ENCODE results near the gene LDLRAP1.
A peak's percentile ranks its signal among the peaks of the same experiment; 100 is the strongest.

Gene LDLRAP1

DNA sequence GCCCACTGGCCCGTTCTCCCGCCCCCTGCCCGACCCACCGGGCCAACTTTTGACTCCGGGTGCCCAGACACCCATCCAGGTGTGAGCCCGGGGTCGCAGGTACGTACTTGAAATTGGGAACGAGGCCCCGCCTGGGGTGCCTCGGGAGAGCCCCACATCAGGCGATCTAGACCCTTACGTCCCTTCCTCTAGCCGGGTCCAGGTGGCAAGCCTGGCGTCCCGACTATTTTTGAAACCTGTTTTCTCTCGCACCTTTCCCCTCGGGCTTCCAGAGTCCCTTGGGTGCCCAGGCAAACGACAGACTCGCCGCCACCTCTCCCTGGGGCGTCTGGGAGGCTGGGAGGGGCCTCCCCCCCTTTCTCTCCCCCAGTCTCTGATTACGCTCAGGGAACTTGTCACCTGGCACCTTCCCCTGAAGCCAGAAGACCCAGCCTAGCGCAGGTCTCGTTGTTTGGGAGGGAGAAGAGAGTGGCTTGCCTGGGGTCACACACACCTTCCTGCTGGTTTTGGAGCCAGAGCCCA, 898 bp downstream of the LDLRAP1 start:
- DNase-seq, result no peak

GRCh38 chr1:25544819-25545218, 1.4 kb downstream of the LDLRAP1 start:
- no peak for DNase-seq

DNA sequence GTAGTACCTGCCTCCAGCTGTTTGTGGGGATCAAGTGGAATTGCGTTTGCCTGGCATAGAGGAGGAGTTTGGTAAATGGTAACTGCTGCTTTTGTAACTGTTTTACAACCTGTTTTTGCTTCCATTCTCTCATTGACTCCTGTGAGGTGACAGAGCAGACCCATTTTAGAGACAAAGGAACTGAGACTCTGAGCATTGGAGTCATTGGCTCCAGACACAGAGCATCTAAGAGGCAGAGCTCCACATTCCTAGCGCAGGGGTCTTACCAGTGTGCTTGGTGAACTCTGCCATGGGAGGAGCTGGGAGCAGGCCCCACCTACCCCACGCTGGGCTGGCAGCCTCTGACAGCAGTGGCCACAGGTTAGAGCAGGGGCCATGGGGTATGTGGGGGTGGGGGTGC, 2.4 kb downstream of the LDLRAP1 start:
- no peak for DNase-seq

GRCh38 chr1:25546193-25546592, 2.8 kb downstream of the LDLRAP1 start:
- DNase-seq, result no peak

DNA sequence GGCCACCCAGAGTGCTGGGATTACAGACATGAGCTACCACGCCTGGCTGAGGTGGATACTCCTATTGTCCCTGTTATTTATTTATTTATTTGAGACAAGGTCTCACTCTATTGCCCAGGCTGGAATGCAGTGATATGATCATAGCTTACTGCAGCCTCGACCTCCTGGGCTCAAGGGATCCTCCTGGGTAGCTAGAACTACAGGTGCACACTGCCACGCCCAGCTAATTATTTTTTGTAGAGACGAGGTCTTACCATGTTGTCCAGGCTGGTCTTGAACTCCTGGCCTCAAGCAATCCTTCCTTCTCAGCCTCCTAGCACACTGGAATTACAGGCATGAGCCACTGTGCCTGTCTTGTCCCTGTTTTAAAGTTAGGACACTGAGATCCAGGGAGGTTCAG, 5.2 kb downstream of the LDLRAP1 start:
- DNase-seq, result no peak

DNA sequence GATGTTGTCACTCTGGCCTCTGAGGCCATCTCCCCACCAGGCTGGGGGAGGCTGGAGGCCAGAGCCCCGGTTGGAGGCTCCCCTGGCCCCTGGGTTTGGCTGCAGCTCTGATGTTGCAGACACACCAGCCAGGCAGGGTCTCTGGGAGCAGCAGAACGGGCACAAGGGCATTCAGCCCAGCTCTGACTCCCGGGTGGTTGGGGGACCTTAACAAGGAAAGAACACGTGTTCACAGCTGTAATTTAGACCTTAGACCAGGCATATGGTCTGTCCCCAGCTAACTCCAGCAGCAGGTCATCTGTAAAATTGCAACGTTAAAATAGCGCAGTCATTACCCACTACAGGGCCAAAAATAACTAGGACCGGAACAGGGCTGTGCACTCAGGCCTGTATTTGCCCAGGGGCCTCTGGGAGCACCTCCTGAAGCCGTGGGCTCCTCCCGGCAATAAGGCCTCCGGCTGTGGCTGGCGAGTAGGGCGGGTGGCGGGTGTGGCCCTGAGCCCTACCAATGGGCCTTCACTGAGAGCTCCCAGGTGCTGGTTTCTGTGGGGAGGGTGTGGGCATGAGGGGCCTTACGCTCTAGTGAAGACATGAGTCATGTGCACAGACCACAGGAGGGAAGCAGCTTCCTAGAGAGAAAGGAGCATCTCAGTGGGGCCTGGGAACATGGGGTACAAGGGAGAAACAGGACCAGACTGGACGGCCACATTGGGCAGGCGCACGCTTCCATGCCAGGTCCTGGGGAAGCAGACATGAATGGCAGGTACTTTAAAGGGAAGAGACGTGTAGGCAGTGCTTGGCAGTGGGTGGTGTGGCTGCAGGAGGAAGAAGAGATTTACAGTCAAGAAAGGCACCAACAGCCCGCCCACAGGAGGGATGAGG, 6.1 kb downstream of the LDLRAP1 start:
- DNase-seq, result peak; percentile 78

DNA sequence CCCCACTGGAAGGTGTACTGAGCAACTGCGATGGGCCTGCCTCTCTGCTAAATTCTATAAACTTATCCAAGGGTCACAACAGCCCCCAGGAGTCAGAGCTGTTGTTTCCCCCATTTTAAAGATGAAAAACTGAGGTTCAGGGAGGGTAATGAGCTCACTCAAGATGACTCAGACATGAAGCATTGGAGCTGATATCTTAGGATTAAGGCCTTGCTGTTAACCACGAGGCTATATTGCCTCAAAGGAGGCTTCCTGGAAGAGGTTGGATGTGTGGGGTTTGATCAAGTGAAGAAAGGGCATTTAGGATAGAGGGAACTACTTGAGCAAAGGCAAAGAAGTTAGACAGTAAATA, 6.7 kb downstream of the LDLRAP1 start:
- DNase-seq, result no peak

GRCh38 chr1:25550683-25551310, 7.4 kb downstream of the LDLRAP1 start:
- no peak for DNase-seq

GRCh38 chr1:25553749-25554429, 10.5 kb downstream of the LDLRAP1 start:
- DNase-seq, result no peak

DNA sequence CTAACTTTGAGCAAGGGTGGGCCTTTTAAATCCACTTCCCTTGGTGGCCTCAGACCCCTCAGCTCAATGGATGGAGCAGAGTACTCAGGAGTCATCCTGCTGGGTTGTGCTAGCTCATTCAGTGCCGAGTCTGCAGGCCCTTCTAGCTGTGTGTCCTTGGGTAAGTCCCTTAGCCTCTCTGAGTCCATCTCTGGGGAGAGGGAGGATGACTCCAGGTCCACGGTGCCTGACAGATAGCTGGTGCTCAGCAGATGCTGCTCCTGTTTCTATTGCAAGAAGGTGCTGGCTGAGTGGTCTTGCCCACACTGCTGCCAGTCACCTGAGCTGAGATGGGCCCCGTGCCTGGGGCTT, 11.0 kb downstream of the LDLRAP1 start:
- DNase-seq, result no peak

DNA sequence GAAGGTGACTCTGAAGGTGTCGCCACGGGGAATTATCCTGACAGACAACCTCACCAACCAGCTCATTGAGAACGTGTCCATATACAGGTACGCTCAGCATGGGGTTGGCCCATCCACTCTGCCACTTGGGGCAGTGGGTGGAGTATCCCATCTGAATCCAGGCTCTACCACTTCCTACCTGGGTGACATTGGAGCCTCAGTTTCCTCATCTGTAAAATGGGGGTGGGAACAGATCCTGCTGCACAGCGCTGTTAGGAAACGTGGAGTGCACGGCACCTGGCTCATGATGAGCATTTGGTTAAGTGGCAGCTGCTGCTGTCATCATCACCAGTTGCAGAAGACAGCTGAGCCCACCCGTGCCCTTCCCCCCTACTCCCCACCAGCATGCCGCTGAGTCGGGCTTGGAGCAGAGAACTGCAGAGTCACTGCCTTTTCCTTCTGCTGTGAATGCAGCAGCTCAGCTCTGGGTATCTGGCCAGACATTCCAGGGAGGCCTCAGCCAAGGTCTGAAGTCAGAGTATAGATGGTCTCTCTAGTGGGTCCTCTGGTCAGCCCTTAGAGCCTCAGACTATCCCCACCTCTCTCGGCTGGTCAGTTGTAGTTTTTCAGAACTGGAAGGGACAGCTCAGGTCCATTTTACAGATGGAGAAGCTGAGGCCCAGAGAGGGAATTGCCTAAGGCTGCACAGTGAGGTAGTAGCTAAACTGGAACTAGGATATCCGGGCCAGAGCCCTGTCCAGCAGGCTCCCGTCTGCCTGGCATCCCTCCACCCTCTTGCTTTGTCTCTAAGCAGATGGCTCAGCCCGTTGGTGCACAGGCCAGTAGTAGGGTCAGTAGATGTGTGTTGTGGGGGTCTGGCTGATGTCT, 11.7 kb downstream of the LDLRAP1 start:
- no peak for DNase-seq

GRCh38 chr1:25555753-25556092, 12.3 kb downstream of the LDLRAP1 start:
- DNase-seq, result no peak

GRCh38 chr1:25556132-25556670, 12.8 kb downstream of the LDLRAP1 start:
- DNase-seq, result no peak

- DNase-seq, result peak; percentile 8
These were observed 13.5 kb downstream of the LDLRAP1 start for GRCh38 chr1:25556791-25557476.

DNA sequence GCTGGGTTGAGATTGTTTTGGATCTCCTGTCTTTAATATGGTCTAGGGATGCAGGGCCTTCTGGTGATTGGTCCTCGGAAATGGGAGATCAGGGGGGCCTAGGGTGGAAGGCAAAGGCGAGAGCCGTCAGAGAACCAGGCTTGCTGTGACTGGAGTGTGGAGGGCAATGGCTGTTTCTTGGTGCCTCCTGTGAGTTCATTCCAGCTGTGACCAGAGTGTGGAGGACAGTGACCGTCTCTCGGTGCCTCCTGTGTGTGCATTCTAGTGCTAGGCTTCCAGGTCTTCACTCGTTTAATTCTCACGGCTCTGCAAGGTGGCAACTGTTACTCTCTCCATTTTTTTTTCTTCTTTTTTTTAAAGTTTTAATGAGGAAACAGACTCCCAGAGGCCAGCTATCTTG, 14.1 kb downstream of the LDLRAP1 start:
- DNase-seq, result no peak

- DNase-seq, result no peak
These were observed 15.6 kb downstream of the LDLRAP1 start for GRCh38 chr1:25559031-25559430.

DNA sequence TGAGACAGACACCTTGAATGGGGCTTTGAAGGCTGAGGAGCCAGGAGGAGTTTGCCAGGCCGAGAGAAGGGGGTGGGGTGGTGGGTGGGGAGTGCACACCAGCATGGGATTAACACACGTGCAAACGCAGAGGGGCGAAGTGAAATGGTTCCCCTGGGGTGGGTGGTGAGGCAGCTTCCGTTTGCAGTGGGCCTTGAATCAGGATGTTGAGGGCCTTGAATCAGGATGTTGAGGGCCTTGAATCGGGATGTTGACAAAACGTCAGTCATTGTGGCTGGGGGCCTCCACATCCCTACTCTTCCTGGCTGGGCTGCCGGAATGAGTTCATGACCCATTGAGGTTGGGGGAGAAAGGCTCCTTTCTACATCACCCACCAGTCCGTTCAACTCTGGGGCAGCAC, 16.6 kb downstream of the LDLRAP1 start:
- no peak for DNase-seq

GRCh38 chr1:25560788-25561187, 17.4 kb downstream of the LDLRAP1 start:
- DNase-seq, result no peak

- DNase-seq, result no peak
These were observed 18.2 kb downstream of the LDLRAP1 start for GRCh38 chr1:25561421-25562100.

DNA sequence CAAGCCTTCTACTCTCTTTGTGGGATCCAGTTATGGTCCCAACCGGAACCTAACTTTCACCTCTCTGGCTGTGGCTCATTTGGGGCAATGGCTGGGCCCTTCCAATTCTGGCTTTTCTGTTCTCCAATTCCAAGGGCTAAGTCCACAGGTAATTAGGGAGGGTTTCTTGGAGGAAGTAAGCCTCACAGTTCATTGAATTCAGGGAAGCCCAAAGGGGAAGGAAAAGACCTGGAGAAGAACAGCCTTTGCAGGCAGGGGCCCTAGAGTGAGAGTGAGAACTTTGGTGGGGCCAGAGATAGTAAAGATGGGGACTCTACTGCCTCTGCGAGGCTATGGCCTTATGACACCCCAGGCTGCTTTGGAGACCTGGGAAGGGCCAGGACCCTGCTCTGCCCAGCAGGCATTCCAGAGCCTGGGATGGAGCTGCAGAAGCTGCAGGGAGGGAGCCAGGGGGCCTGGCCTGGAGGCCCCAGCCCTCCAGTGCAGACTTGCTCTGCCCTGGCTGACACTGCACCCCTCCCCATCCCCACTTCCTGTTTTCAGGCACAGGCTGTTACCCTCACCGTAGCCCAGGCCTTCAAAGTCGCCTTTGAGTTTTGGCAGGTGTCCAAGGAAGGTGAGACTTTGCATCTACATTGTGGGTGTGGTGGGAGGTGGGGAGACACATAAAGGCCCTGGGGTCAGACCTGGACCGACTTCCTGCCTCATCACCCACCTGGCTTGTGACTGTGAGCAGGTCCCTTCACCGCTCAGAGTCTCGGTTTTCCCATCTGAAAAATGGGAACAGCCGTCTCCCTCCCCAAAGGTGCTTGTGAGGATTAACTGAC, 18.9 kb downstream of the LDLRAP1 start:
- no peak for DNase-seq

DNA sequence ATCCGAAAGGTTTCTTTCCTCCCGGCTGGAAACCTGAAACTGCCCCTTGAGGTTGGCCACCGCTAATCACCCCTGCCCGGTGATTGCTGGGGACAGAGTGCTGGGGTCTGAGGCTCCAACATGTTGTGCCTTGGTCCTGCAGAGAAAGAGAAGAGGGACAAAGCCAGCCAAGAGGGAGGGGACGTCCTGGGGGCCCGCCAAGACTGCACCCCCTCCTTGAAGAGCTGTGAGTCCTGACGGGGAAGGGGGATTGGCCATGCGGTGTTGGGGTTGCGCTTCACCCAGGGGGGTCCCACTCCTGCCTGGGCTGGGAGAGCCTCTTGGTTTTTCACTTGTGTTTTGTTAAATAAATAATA, 19.5 kb downstream of the LDLRAP1 start:
- no peak for DNase-seq
